ENCODE results near the gene AAK1.

AAK1 gene

DNA sequence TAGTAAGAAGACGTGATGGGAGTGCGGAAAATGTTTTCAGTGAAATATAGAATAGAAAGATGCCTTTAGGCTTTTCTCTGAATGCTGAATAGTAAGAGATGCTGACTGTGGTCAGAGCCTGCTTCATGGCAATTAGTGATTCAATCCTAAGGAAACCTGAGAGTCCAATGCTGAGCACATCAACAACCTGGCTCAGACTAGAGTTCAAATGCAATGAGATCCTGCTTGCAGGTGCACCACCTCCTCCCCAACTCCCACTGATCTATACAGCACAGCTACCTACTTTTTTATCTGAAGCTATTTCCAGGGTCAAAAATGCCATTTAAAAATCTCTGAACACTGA lies 65.4 kb downstream of the AAK1 start:
- Histone ChIP-seq H3K27me3 (ENCODE audit: control insufficient read depth, low read length) (peaks cover 15% of the 10 kb centered on the region), H3K9me2 (replicated peaks; ENCODE audit: control insufficient read depth, low read length) (no peaks in the 10 kb centered on the region), H3K27ac (ENCODE audit: low read depth, low read length) (no peak overlapping the region), H3F3A (ENCODE audit: control insufficient read depth, insufficient read depth) (no peaks in the 10 kb centered on the region), H3K4me3 (ENCODE audit: low read length) (no peak overlapping the region), H3K4me2 (ENCODE audit: low read length) (no peak overlapping the region), H4K20me1 (ENCODE audit: control insufficient read depth, insufficient read depth, low read depth, low read length) (no peaks in the 10 kb centered on the region), H3K36me3 (ENCODE audit: control insufficient read depth, low read length) (no peaks in the 10 kb centered on the region), H3K9me3 (ENCODE audit: control insufficient read depth, insufficient read depth, low read length) (no peaks in the 10 kb centered on the region), H3K4me1 (ENCODE audit: control insufficient read depth, low read length) (no peaks in the 10 kb centered on the region), H3K79me2 (ENCODE audit: control insufficient read depth, low read length) (no peaks in the 10 kb centered on the region)
- TF ChIP-seq, protein P1, sequence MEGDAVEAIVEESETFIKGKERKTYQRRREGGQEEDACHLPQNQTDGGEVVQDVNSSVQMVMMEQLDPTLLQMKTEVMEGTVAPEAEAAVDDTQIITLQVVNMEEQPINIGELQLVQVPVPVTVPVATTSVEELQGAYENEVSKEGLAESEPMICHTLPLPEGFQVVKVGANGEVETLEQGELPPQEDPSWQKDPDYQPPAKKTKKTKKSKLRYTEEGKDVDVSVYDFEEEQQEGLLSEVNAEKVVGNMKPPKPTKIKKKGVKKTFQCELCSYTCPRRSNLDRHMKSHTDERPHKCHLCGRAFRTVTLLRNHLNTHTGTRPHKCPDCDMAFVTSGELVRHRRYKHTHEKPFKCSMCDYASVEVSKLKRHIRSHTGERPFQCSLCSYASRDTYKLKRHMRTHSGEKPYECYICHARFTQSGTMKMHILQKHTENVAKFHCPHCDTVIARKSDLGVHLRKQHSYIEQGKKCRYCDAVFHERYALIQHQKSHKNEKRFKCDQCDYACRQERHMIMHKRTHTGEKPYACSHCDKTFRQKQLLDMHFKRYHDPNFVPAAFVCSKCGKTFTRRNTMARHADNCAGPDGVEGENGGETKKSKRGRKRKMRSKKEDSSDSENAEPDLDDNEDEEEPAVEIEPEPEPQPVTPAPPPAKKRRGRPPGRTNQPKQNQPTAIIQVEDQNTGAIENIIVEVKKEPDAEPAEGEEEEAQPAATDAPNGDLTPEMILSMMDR (IDR thresholded peaks at IDR 0.05; ENCODE audit: low read depth, low read length, poor library complexity, severe bottlenecking): no peak
- TF ChIP-seq EZH2phosphoT487 (IDR thresholded peaks at IDR 0.05; ENCODE audit: borderline replicate concordance, low read length): no peak

DNA sequence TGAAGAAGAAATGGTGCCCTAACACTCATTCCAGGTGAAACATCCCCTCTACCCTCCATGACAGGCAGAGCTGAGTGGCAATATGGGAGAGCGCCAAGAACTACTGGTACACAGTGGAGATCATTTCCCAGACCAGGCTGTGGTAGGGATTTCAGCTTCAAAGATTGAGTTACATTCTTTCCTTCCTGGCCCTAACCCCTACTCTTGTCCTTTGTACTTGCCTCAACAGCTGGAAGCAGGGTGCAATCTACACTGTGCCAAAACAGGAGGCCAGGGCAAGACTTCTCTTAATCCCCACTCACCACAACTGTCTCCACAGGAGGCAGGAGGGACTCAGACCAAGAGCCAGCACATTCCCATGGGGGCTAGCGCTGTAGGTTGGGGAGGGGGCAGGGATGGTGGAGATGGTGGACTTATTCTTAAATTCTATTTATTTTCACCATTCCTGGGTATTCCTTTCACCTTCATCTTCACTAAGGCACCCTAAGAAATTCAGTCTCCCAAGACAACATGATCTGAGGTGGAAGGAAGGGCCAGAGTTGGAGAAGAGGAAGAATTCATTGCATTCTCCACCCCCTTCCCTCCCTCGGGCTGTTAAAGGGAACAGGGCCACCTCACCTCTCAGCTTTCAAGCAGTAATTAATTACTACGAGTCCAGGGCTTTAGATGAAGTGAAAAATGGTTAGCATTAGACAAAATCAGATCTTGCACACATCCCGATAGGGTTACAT lies 65.9 kb downstream of the AAK1 start:
- TF ChIP-seq EZH2phosphoT487 (IDR thresholded peaks at IDR 0.05; ENCODE audit: borderline replicate concordance, low read length): no peak
- TF ChIP-seq, protein P1 (IDR thresholded peaks at IDR 0.05; ENCODE audit: low read depth, low read length, poor library complexity, severe bottlenecking): no peak
- Histone ChIP-seq H3K9me3 (ENCODE audit: control insufficient read depth, insufficient read depth, low read length) (no peaks in the 10 kb centered on the region), H3K4me3 (ENCODE audit: low read length) (no peak overlapping the region), H3K79me2 (ENCODE audit: control insufficient read depth, low read length) (no peaks in the 10 kb centered on the region), H3F3A (ENCODE audit: control insufficient read depth, insufficient read depth) (no peaks in the 10 kb centered on the region), H3K4me1 (ENCODE audit: control insufficient read depth, low read length) (no peaks in the 10 kb centered on the region), H4K20me1 (ENCODE audit: control insufficient read depth, insufficient read depth, low read depth, low read length) (no peaks in the 10 kb centered on the region), H3K9me2 (replicated peaks; ENCODE audit: control insufficient read depth, low read length) (no peaks in the 10 kb centered on the region), H3K27me3 (ENCODE audit: control insufficient read depth, low read length) (peaks cover 12% of the 10 kb centered on the region; the same call in 1 of the 2 replicates), H3K4me2 (ENCODE audit: low read length) (no peak overlapping the region), H3K36me3 (ENCODE audit: control insufficient read depth, low read length) (no peaks in the 10 kb centered on the region), H3K27ac (ENCODE audit: low read depth, low read length) (no peak overlapping the region)

DNA sequence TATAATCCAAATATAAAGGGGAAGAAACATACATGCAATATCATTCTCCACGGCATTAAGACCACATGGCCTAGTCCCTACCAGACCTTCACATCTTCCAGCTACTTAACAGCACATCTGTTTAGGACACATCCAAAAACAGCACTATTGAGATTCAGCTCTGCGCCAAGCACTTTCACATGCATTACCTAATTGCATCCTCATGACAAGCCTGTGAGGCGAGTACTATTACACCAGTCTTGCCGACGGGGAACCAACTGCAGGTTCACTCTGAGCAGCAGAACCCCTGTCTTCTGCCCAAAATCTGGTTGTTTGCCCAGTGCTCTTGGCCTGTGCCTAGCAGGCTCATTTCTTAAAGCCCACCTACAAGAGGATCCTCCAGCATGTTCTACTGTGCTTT lies 66.7 kb downstream of the AAK1 start:
- Histone ChIP-seq H3K79me2 (ENCODE audit: control insufficient read depth, low read length) (no peaks in the 10 kb centered on the region), H3K9me2 (replicated peaks; ENCODE audit: control insufficient read depth, low read length) (no peaks in the 10 kb centered on the region), H3K9me3 (ENCODE audit: control insufficient read depth, insufficient read depth, low read length) (no peaks in the 10 kb centered on the region), H3K27me3 (ENCODE audit: control insufficient read depth, low read length) (peaks cover 13% of the 10 kb centered on the region), H4K20me1 (ENCODE audit: control insufficient read depth, insufficient read depth, low read depth, low read length) (no peaks in the 10 kb centered on the region), H3K4me2 (ENCODE audit: low read length) (no peak overlapping the region), H3K4me3 (ENCODE audit: low read length) (no peak overlapping the region), H3F3A (ENCODE audit: control insufficient read depth, insufficient read depth) (no peaks in the 10 kb centered on the region), H3K4me1 (ENCODE audit: control insufficient read depth, low read length) (no peaks in the 10 kb centered on the region), H3K36me3 (ENCODE audit: control insufficient read depth, low read length) (no peaks in the 10 kb centered on the region), H3K27ac (ENCODE audit: low read depth, low read length) (no peak overlapping the region)
- TF ChIP-seq EZH2phosphoT487 (IDR thresholded peaks at IDR 0.05; ENCODE audit: borderline replicate concordance, low read length): no peak
- TF ChIP-seq, protein P1 (IDR thresholded peaks at IDR 0.05; ENCODE audit: low read depth, low read length, poor library complexity, severe bottlenecking): no peak

All from DOHH2 (cell line).